HG02943 (cell line): Measurements from ENCODE around the gene MARVELD2.
"Not testable (repeated sequence)": the region's sequence is repeated elsewhere in the genome, so short reads cannot be mapped to it uniquely, and the experiment has no call there.

ENCODE experiments used
- ATAC-seq: cut with Tn5 transposase; IDR thresholded peaks from one replicate; pipeline ENCODE4 v1.9.1; 2021; ENCODE audit warnings: mild to moderate bottlenecking, low read depth, moderate library complexity; ENCODE audit not compliant: unreplicated experiment

Gene MARVELD2

GRCh38 chr5:69414885-69415583, at the start of gene MARVELD2:
Gene MARVELD2 (plus strand): TSS chr5:69415116. CDS start chr5:69419386, 4,270 bp downstream.
- ATAC-seq = peak; percentile 74

- ATAC-seq = no peak
These were observed 47.1 kb upstream of the MARVELD2 start for GRCh38 chr5:69367697-69368279.

- no peak for ATAC-seq
These were observed 46.2 kb upstream of the MARVELD2 start for GRCh38 chr5:69368458-69369339.

GRCh38 chr5:69369340-69370121, 45.4 kb upstream of the MARVELD2 start, which contains the start of the genes AK6, RAD17 and TAF9:
Gene AK6 (minus strand): TSS chr5:69369520. CDS start chr5:69369490, 30 bp downstream.
Gene RAD17 (plus strand): TSS chr5:69369818. CDS start chr5:69372209, 2,391 bp downstream.
Gene TAF9 (minus strand): TSS chr5:69369520. CDS start chr5:69365737, 3,783 bp downstream.
- ATAC-seq = peak; percentile 93

- ATAC-seq = not testable (repeated sequence)
These were observed 44.6 kb upstream of the MARVELD2 start for GRCh38 chr5:69370335-69370734.

GRCh38 chr5:69372394-69372793, 42.5 kb upstream of the MARVELD2 start:
- ATAC-seq = no peak

- no peak for ATAC-seq
These were observed 39.9 kb upstream of the MARVELD2 start for GRCh38 chr5:69374911-69375446.

GRCh38 chr5:69378376-69378775, 36.5 kb upstream of the MARVELD2 start:
- no peak for ATAC-seq

- no peak for ATAC-seq
These were observed 10.1 kb upstream of the MARVELD2 start for GRCh38 chr5:69404659-69405330.

- ATAC-seq = no peak
These were observed 655 bp downstream of the MARVELD2 start for GRCh38 chr5:69415584-69415958.

- ATAC-seq = no peak
These were observed 1.3 kb downstream of the MARVELD2 start for GRCh38 chr5:69416180-69416579.

- no peak for ATAC-seq
These were observed 1.8 kb downstream of the MARVELD2 start for GRCh38 chr5:69416699-69417098.

- ATAC-seq = no peak
These were observed 3.6 kb downstream of the MARVELD2 start for GRCh38 chr5:69418554-69418953.

- no peak for ATAC-seq
These were observed 16.7 kb downstream of the MARVELD2 start for GRCh38 chr5:69431424-69432303.

GRCh38 chr5:69432412-69433206, 17.7 kb downstream of the MARVELD2 start:
- no peak for ATAC-seq

- not testable (repeated sequence) for ATAC-seq
These were observed 20.5 kb downstream of the MARVELD2 start for GRCh38 chr5:69435276-69435884.

- no peak for ATAC-seq
These were observed 29.3 kb downstream of the MARVELD2 start for GRCh38 chr5:69444127-69444754.
